HG03280 (cell line): ENCODE results near the gene ZNF700.
"Not testable (repeated sequence)": the region's sequence is repeated elsewhere in the genome, so short reads cannot be mapped to it uniquely, and the experiment has no call there.

Experiments
- ATAC-seq: cut with Tn5 transposase; IDR thresholded peaks from one replicate; pipeline ENCODE4 v1.9.1; 2021; ENCODE audit warnings: mild to moderate bottlenecking, moderate library complexity; ENCODE audit not compliant: unreplicated experiment

The ZNF700 gene

GRCh38 chr19:11924886-11925650, at the start of gene ZNF700:
ZNF700 (plus strand) TSS chr19:11925107; CDS start chr19:11925211, 104 bp downstream.
- peak; percentile 94 for ATAC-seq

GRCh38 chr19:11879687-11880266, 45.1 kb upstream of the ZNF700 start:
- ATAC-seq: not testable (repeated sequence)

- ATAC-seq: no peak
Observed at GRCh38 chr19:11880598-11880997, 44.3 kb upstream of the ZNF700 start.

GRCh38 chr19:11881151-11881800, 43.6 kb upstream of the ZNF700 start:
- no peak for ATAC-seq

- no peak for ATAC-seq
Observed at GRCh38 chr19:11882606-11883005, 42.3 kb upstream of the ZNF700 start.

GRCh38 chr19:11887234-11887610, 37.7 kb upstream of the ZNF700 start:
- no peak for ATAC-seq

GRCh38 chr19:11887611-11888531, 37.0 kb upstream of the ZNF700 start, which contains the start of gene ZNF69:
ZNF69 (plus strand) TSS chr19:11887782; CDS start chr19:11887924, 142 bp downstream.
- peak; percentile 72 for ATAC-seq

GRCh38 chr19:11889901-11890300, 35.0 kb upstream of the ZNF700 start:
- not testable (repeated sequence) for ATAC-seq

GRCh38 chr19:11890634-11891033, 34.3 kb upstream of the ZNF700 start:
- no peak for ATAC-seq

- no peak for ATAC-seq
Observed at GRCh38 chr19:11894851-11895250, 30.1 kb upstream of the ZNF700 start.

- no peak for ATAC-seq
Observed at GRCh38 chr19:11902228-11902627, 22.7 kb upstream of the ZNF700 start.

GRCh38 chr19:11905928-11906327, 19.0 kb upstream of the ZNF700 start:
- no peak for ATAC-seq

GRCh38 chr19:11911937-11912336, 13.0 kb upstream of the ZNF700 start:
- not testable (repeated sequence) for ATAC-seq

- not testable (repeated sequence) for ATAC-seq
Observed at GRCh38 chr19:11914417-11915051, 10.4 kb upstream of the ZNF700 start.

GRCh38 chr19:11921852-11922495, 2.9 kb upstream of the ZNF700 start:
- no peak for ATAC-seq

- not testable (repeated sequence) for ATAC-seq
Observed at GRCh38 chr19:11925651-11926187, 812 bp downstream of the ZNF700 start.

GRCh38 chr19:11927227-11927626, 2.3 kb downstream of the ZNF700 start:
- ATAC-seq: no peak

GRCh38 chr19:11931051-11931450, 6.1 kb downstream of the ZNF700 start:
- ATAC-seq: no peak

- ATAC-seq: no peak
Observed at GRCh38 chr19:11931513-11931912, 6.6 kb downstream of the ZNF700 start.
